ENCODE measurements around the gene ZYG11A.
"Not testable (repeated sequence)": the region's sequence is repeated elsewhere in the genome, so short reads cannot be mapped to it uniquely, and the experiment has no call there.

The ZYG11A gene

DNA sequence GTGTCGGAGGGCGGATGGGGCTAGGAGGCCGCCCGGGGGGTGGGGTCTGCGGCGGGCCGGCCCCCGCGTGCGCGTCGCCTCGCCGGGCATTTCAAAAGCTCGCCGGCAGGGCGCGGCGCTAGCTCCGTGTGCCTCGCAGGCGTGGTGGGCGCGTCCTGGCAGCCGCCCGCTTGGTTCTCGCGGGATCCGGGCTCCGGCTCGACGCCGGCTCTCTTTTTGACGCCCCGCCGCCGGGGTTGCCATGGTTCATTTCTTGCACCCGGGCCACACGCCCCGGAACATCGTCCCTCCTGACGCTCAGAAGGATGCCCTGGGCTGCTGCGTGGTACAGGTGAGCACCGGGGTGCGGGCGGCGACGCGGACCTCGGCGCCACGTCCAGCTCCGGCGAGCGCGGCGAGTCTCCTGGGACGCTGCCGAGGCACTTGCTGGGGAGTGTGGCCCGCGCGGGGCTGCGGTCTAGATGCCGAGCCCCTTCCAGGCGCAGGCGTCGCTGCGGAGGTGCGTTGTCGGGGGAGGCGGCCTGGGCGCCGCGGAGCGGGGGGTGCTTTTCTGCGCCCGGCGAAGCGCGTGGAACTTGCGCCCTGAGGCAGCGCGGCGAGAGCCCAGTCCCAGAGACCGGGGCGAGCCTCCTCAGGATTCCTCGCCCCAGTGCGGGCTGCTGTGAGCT, at the start of gene ZYG11A:
ZYG11A (plus strand) TSS at position 118 of the 668 bp plus-strand sequence; CDS start at position 242, 124 bp downstream.
- DNase-seq, result peak; percentile 66

GRCh38 chr1:52793717-52794116, 48.8 kb upstream of the ZYG11A start:
- DNase-seq, result not testable (repeated sequence)

- DNase-seq, result no peak
Measured at GRCh38 chr1:52795464-52795863, 47.1 kb upstream of the ZYG11A start.

DNA sequence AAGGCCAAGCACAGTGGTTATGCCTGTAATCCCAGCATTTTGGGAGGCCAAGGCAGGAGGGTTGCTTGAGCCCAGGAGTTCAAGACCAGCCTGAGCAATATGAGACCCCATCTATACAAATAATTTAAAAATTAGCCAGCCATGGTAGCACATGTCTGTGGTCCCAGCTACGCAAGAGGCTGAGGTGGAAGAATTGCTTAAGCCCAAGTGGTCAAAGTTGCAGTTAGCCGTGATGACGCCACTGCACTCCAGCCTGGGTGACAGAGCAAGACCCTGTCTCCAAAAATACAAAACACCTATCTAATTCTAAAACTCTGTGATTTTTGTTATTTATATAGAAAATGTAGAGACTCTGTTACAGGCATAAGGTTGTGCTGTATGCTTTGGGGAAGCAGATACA, 44.2 kb upstream of the ZYG11A start:
- DNase-seq, result no peak

- DNase-seq, result no peak
Measured at GRCh38 chr1:52801011-52801410, 41.5 kb upstream of the ZYG11A start.

DNA sequence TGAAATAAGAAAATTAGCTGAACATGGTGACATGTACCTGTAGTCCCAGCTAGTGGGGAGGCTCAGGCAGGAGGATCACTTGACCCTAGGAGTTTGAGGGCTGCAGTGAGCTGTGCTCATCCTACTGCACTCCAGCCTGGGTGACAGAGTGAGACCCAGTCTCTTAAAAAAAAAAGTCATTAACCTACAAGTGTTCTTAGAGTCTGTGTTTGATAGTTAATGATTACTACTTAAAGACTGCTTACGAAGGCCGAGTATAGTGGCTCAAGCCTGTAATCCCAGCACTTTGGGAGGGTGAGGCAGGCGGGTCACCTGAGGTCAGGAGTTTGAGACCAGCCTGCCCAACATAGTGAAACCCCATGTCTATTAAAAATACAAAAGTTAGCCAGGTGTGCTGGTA, 38.5 kb upstream of the ZYG11A start:
- DNase-seq, result not testable (repeated sequence)

- DNase-seq, result no peak
Measured at GRCh38 chr1:52814465-52814864, 28.1 kb upstream of the ZYG11A start.

- not testable (repeated sequence) for DNase-seq
Measured at GRCh38 chr1:52820830-52821229, 21.7 kb upstream of the ZYG11A start.

DNA sequence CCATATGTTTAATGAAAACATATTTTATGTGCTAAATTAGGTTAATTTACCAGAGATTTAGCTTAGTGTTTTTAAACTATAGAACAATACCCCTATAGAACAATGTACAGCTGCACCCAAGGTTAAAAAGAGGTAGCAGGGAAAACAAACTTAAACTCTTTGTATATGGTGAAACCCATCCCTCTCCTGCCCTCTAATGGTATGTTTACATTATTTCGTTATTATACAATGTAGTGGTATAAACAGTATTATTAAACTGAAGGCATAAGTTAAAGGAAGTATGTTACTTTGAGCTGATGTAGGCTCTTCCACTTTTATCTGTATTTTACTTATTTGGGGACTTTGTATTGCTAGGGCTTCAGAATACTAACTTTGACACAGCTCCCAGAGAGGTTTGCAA, 16.7 kb upstream of the ZYG11A start:
- DNase-seq, result peak; percentile 14

- DNase-seq, result no peak
Measured at GRCh38 chr1:52834798-52835197, 7.8 kb upstream of the ZYG11A start.

GRCh38 chr1:52836035-52836434, 6.5 kb upstream of the ZYG11A start:
- DNase-seq, result no peak

DNA sequence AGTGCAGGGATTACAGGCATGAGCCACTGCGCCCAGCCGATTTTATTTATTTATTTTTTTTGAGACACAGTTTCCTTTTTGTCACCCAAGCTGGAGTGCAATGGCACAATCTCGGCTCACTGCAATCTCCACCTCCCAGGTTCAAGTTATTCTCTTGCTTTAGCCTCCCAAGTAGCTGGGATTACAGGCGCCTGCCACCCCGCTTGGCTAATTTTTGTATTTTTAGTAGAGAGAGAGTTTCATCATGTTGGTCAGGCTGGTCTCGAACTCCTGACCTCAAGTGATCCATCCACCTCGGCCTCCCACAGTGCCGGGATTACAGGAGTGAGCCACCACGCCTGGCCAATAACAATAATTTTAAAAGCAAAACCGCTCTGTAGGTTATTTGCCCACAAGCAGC, 3.4 kb upstream of the ZYG11A start:
- DNase-seq, result not testable (repeated sequence)

GRCh38 chr1:52845119-52845518, 2.6 kb downstream of the ZYG11A start:
- not testable (repeated sequence) for DNase-seq

DNA sequence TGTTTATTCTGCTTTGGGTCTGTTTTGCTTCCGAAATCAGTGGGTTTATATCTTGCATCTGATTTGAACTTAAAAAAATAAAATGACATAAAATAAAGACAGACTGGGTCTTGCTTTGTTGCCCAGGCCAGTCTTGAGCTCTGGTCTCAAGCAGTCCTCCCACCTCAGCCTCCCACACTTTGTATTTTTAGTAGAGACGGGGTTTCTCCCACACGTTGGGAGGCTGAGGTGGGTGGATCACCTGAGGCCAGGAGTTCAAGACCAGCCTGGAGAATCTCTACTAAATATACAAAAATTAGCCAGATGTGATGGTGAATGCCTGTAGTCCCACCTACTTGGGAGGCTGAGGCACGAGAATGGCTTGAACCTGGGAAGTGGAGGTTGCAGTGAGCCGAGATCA, 5.9 kb downstream of the ZYG11A start:
- DNase-seq, result no peak

DNA sequence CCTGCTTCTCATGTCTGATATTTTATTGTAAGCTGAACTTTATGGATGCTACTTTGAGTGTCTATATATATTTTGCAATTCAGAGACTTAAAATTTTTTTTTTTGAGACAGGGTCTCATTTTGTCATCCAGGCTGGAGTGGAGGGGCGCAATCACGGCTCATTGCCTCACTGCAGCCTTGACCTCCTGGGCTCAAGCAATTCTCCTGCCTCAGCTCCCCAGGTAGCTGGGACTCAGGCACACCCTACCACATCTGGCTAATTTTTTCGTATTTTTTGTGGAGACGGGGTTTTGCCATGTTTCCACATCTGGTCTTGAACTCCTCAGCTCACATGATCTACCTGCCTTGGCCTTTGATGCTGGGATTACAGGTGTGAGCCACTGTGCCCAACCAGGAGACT, 8.4 kb downstream of the ZYG11A start:
- no peak for DNase-seq

- no peak for DNase-seq
Measured at GRCh38 chr1:52852854-52853253, 10.3 kb downstream of the ZYG11A start.

DNA sequence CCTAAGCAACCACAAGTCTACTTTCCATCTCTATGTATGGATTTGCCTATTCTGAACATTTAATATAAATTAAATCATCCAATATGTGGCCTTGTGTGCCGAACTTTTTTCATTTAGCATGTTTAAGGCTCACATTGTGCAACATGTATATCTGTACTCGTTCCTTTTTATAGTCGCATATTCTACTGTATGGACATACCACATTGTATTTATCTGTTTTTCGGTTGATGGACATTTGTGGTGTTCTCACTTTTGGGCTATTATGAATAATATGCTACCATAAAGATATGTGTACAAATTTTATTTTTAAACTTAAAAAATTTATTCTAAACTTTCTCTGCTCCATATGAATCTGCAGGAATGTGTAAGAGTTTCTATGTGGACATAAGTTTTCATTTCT, 13.0 kb downstream of the ZYG11A start:
- no peak for DNase-seq

- no peak for DNase-seq
Measured at GRCh38 chr1:52856026-52856425, 13.5 kb downstream of the ZYG11A start.

GRCh38 chr1:52857443-52857842, 14.9 kb downstream of the ZYG11A start:
- DNase-seq, result no peak

- no peak for DNase-seq
Measured at GRCh38 chr1:52862666-52863458, 20.3 kb downstream of the ZYG11A start.

DNA sequence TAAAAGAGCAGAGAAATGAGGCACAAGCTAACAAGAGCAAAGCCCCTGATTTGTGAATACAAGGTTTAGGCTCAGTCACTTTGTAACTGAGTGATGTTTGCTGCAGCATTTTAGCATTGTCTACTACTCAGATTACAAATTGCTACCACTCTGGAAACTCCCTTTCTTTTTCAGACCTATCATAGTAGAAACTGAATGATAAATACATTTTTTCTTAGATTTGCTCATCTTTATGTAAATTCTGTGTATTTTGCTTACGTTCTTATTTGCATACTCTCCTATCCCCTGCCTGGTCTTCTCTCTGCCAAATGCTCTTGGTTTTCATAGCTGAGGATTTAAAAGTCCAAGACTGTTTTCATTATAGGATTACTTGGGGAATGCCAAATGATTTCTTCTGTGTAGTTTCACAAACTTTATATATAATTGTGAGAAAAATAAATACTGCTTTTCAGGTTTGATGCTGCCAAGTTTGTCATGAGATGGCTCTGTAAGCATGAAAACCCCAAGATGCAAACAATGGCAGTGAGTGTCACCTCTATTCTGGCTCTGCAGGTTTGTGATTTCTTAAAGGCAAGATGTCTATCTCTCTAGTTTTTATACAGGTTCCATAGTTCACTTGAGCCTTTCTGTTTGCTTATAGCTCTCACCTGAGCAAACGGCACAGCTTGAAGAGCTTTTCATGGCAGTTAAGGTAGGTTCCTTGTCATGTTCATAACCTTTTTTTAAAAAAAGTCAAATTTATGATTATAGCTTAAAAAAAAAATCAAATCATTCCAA, 24.7 kb downstream of the ZYG11A start:
- DNase-seq, result no peak

- not testable (repeated sequence) for DNase-seq
Measured at GRCh38 chr1:52869727-52870126, 27.2 kb downstream of the ZYG11A start.

DNA sequence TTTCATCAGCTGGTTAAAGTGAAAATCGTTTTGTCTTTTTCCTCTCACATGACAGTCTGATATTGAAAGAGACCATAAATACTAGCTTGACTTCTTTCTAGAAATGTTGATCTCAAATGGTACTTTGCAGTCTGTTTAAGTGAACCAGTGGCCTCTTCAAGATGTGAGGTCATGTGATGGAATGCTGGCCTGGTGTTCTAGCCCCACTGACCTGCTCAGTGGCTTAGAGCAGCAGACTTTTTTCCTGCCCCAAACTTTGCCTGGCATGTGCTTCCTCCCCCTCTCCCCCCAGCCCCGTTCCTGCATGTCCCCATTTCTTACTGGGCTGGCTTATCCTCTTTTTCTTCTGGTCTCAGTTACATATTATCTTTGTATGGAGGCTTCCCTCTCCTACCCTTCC, 34.3 kb downstream of the ZYG11A start:
- no peak for DNase-seq

DNA sequence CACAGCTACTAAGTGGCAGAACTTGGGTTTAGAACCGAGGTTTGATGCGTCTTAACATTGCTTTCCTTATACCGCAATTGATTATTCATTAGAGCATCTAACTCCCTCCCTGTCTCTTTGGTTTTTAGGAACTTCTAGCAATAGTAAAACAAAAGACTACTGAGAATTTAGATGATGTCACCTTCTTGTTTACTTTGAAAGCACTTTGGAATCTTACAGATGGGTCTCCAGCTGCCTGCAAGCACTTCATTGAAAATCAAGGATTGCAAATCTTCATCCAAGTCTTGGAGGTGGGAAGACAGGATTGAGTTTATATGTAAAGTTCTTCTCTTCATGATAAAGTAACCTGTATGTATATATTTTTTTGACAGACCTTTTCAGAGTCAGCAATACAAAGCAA, 35.0 kb downstream of the ZYG11A start:
- DNase-seq, result no peak
